Stimulated activated CD4-positive, alpha-beta T cell treated with anti-CD3 and anti-CD28 coated beads, Interleukin-2, amount 100 ng/mL, for 48 hours (primary cell): ENCODE data around the gene IGF1R.

Experiments used
- DNase-seq, 2 donors: peaks; one replicate each; pipeline ENCODE4 v3.0.0-alpha.2; 2020

IGF1R gene

GRCh38 chr15:98926236-98926635, 277.9 kb downstream of the IGF1R start:
- DNase-seq: no peak

GRCh38 chr15:98927022-98927421, 278.7 kb downstream of the IGF1R start:
- DNase-seq: no peak

GRCh38 chr15:98927996-98928395, 279.7 kb downstream of the IGF1R start:
- no peak for DNase-seq

GRCh38 chr15:98930576-98930975, 282.2 kb downstream of the IGF1R start:
- no peak for DNase-seq

DNA sequence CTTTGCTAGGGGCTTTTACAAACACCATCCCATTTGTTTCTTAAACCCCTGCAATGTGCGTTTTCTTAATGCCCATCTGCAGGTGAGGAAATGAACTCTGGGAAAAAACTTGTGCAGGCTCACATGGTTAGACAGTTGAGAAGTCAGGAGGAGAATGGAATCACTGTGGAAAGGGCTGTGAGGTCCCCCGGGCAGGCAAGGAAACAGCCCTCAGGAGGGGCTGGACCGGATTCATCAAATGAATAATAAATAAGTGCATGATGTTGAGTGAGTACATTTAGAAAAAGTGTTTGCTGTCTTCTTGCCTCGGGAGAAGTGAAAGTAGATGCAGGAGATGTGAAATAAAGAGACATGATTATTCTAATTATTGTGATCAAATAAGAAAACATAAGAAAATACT, 282.7 kb downstream of the IGF1R start:
- no peak for DNase-seq

- no peak for DNase-seq
Observed at GRCh38 chr15:98933406-98933805, 285.1 kb downstream of the IGF1R start.

DNA sequence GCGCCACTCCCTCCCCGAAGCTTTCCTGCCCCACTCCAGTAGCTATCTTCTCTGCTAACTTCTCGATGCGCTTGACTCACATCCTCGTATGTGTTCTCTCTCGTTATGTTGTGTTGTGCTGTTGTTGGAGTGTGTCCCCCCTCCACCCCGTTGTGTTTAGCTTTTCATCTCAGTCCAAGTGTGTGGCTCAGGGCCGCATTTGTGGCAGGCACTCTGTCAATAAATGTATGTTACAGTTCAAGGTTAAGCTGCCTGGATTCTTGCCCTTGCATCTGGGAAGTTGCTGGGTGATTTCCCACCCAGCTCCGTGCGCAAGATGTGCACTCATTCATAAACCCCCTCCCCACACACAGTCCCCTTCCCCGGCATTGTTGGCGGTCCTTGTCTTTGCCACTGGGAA, 287.4 kb downstream of the IGF1R start:
- DNase-seq: no peak

- DNase-seq: no peak
Observed at GRCh38 chr15:98937413-98938104, 289.2 kb downstream of the IGF1R start.

GRCh38 chr15:98938105-98938417, 289.7 kb downstream of the IGF1R start:
- DNase-seq: no peak

- no peak for DNase-seq
Observed at GRCh38 chr15:98938799-98939198, 290.5 kb downstream of the IGF1R start.

- DNase-seq: no peak
Observed at GRCh38 chr15:98939311-98940080, 291.2 kb downstream of the IGF1R start.

DNA sequence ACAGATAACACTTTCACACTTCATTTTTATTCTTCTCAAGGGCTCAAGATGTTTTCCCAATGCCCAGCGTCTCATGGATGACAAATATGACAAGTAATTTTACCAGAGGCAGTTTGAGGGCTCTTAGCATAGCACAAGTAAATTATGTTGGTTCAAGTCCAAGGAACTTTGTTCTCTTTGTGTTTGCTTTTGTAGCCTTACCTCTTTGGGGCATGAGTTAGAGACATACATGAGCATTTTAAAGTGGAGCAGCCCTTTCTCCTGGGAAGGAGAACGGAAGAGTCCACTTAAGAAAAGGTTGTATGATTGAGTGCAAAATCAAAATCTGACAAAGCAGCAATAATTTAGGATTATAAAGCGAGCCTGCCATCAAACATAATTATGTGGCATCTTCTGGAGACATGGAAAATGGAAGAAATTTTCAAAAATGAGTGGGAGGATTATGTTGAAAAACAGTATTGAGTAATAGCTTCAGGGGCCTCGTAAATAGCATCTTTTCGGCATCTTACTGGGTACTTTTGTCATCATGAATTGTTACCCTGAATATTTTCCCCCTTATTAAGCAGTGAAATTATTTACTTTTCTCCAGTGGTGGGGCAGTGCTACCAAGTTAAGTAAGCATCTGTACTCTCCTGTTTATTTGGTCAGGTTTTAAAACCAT, 293.4 kb downstream of the IGF1R start:
- no peak for DNase-seq

- no peak for DNase-seq
Observed at GRCh38 chr15:98942431-98942830, 294.1 kb downstream of the IGF1R start.

GRCh38 chr15:98943051-98943508, 294.7 kb downstream of the IGF1R start:
- no peak for DNase-seq

- DNase-seq: no peak
Observed at GRCh38 chr15:98943601-98944151, 295.3 kb downstream of the IGF1R start.

DNA sequence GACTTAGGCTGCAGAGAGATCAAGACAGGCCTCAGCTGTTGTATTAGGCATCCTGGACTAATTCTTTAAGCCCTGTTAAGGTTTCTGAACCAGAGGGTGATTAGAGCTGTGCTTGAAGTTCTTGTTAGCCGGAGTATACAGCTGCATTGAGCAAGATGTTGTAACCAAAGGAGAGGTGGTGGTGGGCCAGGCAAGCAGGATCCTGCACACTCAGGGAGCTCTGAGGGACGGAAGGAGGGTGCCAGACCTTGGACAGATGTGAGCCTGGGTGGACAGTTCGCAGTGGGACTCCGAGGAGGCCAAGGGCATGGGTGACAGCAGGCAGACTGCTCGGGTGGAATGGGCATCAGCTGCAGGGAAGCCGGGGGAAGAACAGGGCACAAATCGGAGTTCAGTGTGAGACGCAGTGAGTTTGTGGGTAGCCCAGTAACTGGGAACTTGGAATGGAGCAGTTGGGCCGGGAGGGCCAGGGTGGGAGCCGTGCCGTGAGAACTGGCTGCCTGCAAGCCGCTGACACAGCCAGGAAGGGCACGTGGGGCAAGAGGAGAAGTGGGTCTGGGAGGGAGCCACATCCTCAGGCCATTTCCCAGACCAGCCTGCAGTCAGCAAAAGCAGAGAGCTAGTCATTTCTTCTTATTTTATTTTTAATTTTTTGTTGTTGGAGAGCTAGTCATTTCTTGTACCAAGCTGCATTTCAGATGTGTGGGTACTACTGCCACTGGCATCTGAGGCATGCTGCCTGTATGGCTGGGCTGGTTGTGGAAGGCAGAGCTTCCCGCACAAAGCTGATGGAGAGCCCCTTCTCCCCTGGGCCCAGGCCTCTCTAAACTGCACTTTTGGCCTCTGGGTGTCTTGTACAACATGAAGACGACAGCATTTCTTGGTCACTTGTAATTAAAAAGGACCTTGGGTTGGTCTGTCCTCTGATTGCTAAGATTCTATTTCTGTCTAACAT, 298.2 kb downstream of the IGF1R start:
- DNase-seq: no peak

GRCh38 chr15:98948456-98948855, 300.1 kb downstream of the IGF1R start:
- no peak for DNase-seq

- no peak for DNase-seq
Observed at GRCh38 chr15:98948941-98949340, 300.6 kb downstream of the IGF1R start.

- no peak for DNase-seq
Observed at GRCh38 chr15:98949624-98950023, 301.3 kb downstream of the IGF1R start.

- no peak for DNase-seq
Observed at GRCh38 chr15:98950248-98950647, 301.9 kb downstream of the IGF1R start.

DNA sequence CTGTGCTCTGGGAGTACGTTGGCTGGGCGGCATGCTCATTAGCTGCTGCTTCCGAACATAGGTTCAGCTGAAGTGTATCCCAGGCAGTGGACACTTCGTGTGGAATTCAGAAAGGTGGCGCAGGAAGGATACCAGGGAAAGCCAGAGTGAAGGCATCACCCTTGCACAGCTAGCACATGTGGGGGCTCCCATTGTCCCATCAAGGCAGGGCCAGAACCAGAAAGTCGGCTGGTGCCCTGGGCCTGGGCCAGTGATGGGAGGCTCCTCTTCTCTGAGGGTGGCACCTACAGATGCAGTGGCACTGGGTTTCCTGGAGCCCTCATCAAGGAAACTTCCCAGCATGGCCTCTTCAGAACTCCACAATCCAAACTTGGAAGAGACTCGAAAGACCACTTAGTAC, 302.7 kb downstream of the IGF1R start:
- DNase-seq: no peak

- no peak for DNase-seq
Observed at GRCh38 chr15:98951493-98952320, 303.4 kb downstream of the IGF1R start.
